ENCODE results near the gene KLRG1. TPM values are rescaled to one million over a fixed set of nuclear protein-coding genes. Genes with fewer than 3 reads are reported as not detected.

KLRG1 gene
- polyA plus RNA-seq, 2 of the 4 experiments (the other 2 are of a cell fraction), result 5.1 to 9.4 TPM

DNA sequence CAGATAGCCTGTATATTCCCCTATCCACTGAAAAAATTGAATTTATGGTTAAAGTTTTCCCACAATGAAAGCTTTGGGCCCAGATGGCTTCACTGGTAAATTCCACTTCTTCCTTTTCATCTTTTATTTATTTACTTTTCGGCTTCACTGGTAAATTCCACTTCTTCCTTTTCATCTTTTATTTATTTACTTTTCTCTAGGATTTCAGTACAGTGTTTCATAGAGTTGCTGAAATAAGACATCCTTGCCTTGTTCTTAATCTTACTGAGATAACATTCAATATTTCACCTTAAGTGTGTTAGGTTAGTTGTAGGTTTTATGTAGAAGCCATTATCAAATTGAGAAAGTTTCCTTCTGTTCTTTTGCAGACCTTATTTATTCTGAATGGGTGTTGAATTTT is 18.9 kb upstream of the KLRG1 start:
- FAIRE-seq (no peak), DNase-seq (ENCODE audit: low read depth in 1 of 2, low spot score in 1 of 2) (peak in 1 of 2 experiments; percentile 6), ATAC-seq (no peak)

DNA sequence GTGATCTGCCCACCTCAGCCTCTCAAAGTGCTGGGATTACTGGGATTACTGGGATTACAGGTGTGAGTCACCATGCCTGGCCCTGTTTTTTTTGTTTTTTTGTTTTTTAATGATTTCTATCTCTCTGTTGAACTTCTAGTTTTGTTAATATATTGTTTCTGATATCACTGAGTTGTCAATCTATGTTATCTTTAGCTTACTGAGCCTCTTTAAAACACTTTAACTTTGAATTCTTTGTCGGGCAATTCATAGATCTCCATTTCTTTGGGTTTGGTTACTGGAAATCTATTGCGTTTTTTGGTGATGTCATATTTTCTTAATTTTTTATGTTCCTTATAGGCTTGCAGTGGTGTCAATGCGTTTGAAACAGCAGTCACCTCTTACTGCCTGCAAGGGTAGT is 9.2 kb upstream of the KLRG1 start:
- Histone ChIP-seq H3K4me3 (no peak overlapping the region), H3K4me2 (no peak overlapping the region), H3K9me3 (0 out of 3 replicates have a peak, but pooled peaks cover 4% of the 10 kb centered on the region), H3K27ac (no peak overlapping the region), H3K4me1 (no peaks in the 10 kb centered on the region)
- WGBS (ENCODE audit: missing lambda C conversion rate), result 58% methylated on average over 3 of the region's 3 CpGs
- ATAC-seq (no peak), DNase-seq (ENCODE audit: low read depth in 1 of 2, low spot score in 1 of 2) (no peak), FAIRE-seq (no peak)
- ChIA-PET POLR2A (no interaction called here), CTCF (no interaction called here)
- no peak for TF ChIP-seq ZSCAN20 (CRISPR knock-in tag; IDR thresholded peaks at IDR 0.05)
- TF ChIP-seq HEYL (CRISPR knock-in tag; IDR thresholded peaks at IDR 0.05), result no peak
- TF ChIP-seq, protein P1, sequence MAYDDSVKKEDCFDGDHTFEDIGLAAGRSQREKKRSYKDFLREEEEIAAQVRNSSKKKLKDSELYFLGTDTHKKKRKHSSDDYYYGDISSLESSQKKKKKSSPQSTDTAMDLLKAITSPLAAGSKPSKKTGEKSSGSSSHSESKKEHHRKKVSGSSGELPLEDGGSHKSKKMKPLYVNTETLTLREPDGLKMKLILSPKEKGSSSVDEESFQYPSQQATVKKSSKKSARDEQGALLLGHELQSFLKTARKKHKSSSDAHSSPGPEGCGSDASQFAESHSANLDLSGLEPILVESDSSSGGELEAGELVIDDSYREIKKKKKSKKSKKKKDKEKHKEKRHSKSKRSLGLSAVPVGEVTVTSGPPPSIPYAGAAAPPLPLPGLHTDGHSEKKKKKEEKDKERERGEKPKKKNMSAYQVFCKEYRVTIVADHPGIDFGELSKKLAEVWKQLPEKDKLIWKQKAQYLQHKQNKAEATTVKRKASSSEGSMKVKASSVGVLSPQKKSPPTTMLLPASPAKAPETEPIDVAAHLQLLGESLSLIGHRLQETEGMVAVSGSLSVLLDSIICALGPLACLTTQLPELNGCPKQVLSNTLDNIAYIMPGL (CRISPR knock-in tag; IDR thresholded peaks at IDR 0.05; ENCODE audit: borderline replicate concordance), result no peak
- TF ChIP-seq, protein P2, sequence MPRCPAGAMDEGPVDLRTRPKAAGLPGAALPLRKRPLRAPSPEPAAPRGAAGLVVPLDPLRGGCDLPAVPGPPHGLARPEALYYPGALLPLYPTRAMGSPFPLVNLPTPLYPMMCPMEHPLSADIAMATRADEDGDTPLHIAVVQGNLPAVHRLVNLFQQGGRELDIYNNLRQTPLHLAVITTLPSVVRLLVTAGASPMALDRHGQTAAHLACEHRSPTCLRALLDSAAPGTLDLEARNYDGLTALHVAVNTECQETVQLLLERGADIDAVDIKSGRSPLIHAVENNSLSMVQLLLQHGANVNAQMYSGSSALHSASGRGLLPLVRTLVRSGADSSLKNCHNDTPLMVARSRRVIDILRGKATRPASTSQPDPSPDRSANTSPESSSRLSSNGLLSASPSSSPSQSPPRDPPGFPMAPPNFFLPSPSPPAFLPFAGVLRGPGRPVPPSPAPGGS (IDR thresholded peaks at IDR 0.05), result no peak
- TF ChIP-seq, protein P3, sequence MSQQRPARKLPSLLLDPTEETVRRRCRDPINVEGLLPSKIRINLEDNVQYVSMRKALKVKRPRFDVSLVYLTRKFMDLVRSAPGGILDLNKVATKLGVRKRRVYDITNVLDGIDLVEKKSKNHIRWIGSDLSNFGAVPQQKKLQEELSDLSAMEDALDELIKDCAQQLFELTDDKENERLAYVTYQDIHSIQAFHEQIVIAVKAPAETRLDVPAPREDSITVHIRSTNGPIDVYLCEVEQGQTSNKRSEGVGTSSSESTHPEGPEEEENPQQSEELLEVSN (IDR thresholded peaks at IDR 0.05; ENCODE audit: borderline replicate concordance, low read depth), result no peak
- TF ChIP-seq CEBPB (IDR thresholded peaks at IDR 0.05), result no peak
- no peak for TF ChIP-seq KDM1A (IDR thresholded peaks at IDR 0.05; ENCODE audit: low read depth)
- no peak for TF ChIP-seq KDM5A (IDR thresholded peaks at IDR 0.05)
- TF ChIP-seq MAFK (IDR thresholded peaks at IDR 0.05; ENCODE audit: partially characterized antibody), result no peak
- no peak for TF ChIP-seq MYC (IDR thresholded peaks at IDR 0.05; ENCODE audit: borderline replicate concordance, low read length)
- TF ChIP-seq CBX2 (IDR thresholded peaks at IDR 0.05; ENCODE audit: borderline replicate concordance, low read depth), result no peak

More for the DNA sequence above, 18.9 kb upstream of the KLRG1 start:
- peak overlapping the region; percentile 46 for H3K4me2 ChIP-seq
- peaks cover 9% of the 10 kb centered on the region; the same call in 2 of the 3 replicates for H3K4me1 ChIP-seq
- POLR2A ChIA-PET, result no interaction called here
- no peak overlapping the region for H3K4me3 ChIP-seq
- TF ChIP-seq CBX2 (IDR thresholded peaks at IDR 0.05; ENCODE audit: borderline replicate concordance, low read depth), result no peak
- no peak for TF ChIP-seq HOXB5 (CRISPR knock-in tag; IDR thresholded peaks at IDR 0.05)
- H3K9me3 ChIP-seq, result peaks cover 27% of the 10 kb centered on the region
- 15% methylated on average over 1 of the region's 1 CpG for WGBS (ENCODE audit: missing lambda C conversion rate)
- CTCF ChIA-PET, result interaction anchor here (1.0 kb wide), 1 partner anchor 79 kb away, joined by 3 read pairs; no protein-coding TSS in a partner anchor
- H3K27ac ChIP-seq, result no peak overlapping the region; a peak in 1 of 6 replicates

DNA sequence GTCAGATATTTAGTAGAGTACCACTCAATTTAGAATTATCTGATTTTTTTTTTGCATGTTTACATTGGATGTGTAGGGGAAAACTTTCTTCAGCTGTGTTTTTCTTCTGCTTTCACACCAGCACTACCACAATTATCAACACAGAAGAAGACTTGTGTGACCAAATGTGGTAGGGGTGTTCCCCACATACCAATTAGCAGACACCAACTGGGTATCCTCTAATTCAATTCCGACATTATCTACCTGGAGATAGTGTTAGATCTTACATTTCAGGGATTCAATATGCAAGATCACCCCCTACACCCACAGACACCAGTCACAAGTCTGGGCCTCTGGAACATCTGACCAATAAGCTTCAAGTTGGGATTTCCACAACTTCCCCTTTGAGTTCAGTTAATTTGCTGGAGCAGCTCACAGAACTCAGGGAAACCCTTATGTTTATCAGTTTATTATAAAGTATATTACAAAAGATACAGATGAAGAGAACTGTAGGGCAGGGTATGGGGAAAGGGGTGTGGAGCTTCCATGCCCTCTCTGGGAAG is 4.1 kb upstream of the KLRG1 start:
- H3K9me3 ChIP-seq, result no peaks in the 10 kb centered on the region
- no peak for FAIRE-seq
- H3K4me3 ChIP-seq, result no peak overlapping the region
- 35% methylated on average over 1 of the region's 1 CpG for WGBS (ENCODE audit: missing lambda C conversion rate)
- POLR2A ChIA-PET, result no interaction called here
- no peaks in the 10 kb centered on the region for H3K4me1 ChIP-seq
- H3K4me2 ChIP-seq, result no peak overlapping the region
- no peak for ATAC-seq
- DNase-seq (ENCODE audit: low read depth in 1 of 2, low spot score in 1 of 2), result no peak
- CTCF ChIA-PET, result no interaction called here
- no peak overlapping the region for H3K27ac ChIP-seq
- TF ChIP-seq HEYL (CRISPR knock-in tag; IDR thresholded peaks at IDR 0.05) (no peak), HOXB13 (CRISPR knock-in tag; IDR thresholded peaks at IDR 0.05; ENCODE audit: low read depth) (no peak), TFCP2L1 (CRISPR knock-in tag; IDR thresholded peaks at IDR 0.05) (no peak), RARB (CRISPR knock-in tag; IDR thresholded peaks at IDR 0.05) (no peak), CBX2 (IDR thresholded peaks at IDR 0.05; ENCODE audit: borderline replicate concordance, low read depth) (no peak), MYC (IDR thresholded peaks at IDR 0.05; ENCODE audit: borderline replicate concordance, low read length) (no peak), MAZ (IDR thresholded peaks at IDR 0.05; ENCODE audit: borderline replicate concordance, low read depth, low read length) (no peak), PHF8 (IDR thresholded peaks at IDR 0.05; ENCODE audit: borderline replicate concordance, low read depth) (no peak), EHF (CRISPR knock-in tag; IDR thresholded peaks at IDR 0.05) (no peak), SREBF2 (IDR thresholded peaks at IDR 0.05) (no peak)
- TF ChIP-seq, protein P4, sequence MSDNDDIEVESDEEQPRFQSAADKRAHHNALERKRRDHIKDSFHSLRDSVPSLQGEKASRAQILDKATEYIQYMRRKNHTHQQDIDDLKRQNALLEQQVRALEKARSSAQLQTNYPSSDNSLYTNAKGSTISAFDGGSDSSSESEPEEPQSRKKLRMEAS (IDR thresholded peaks at IDR 0.05), result no peak
- TF ChIP-seq, protein P5, sequence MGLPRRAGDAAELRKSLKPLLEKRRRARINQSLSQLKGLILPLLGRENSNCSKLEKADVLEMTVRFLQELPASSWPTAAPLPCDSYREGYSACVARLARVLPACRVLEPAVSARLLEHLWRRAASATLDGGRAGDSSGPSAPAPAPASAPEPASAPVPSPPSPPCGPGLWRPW (IDR thresholded peaks at IDR 0.05), result no peak
